ENCODE data around the gene EIF5. TPM values are rescaled to one million over a fixed set of nuclear protein-coding genes. Genes with fewer than 3 reads are reported as not detected.

The EIF5 gene
- polyA plus RNA-seq, 1 experiment = 477 TPM

DNA sequence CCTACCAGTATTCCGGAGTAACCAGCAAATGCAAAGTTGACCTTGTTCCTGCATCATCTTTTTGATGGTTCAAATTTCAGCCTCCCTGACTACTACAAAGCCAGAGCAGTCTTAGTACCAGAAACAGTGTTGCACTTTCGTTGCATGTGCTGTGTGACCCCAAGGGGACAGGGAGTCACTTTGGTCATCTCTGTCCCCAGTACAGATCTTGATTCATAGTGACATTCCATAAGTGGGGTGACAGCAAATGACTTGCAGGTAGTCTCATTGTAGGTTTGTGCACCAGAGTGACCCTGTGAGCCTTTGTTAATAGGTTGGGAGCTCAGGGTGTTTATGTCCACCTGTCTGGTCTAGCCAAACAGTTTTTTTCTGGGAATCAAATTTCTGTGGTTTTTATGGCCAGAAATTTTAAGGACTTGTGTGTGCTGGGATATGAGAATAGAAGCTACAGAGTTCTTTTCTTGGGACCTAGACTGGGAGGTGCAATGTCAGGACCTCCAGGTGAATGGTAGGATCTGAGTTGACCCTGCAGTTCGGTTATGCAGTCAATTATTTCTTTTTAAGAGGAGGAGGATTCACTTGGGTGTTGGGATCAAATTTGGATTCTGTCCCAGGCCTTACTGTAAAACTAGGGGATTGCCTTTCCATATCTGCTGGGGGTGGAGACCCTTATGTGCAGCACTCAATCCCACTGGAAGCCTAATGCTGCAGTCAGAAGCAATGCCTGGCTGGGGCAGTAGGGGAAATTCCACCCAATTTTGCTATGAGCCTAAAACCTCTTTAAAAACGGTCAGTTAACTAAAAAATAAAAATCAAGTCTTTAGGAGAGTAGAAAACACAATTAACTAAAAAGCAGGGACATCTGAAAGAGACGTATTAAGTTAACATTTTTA, 10.1 kb downstream of the EIF5 start:
- Histone ChIP-seq H3K27me3 (ENCODE audit: control insufficient read depth, insufficient read depth, low read length) (no peaks in the 10 kb centered on the region), H3K4me3 (ENCODE audit: low read depth, low read length) (no peak overlapping the region), H3K27ac (ENCODE audit: low read depth, low read length) (no peak overlapping the region), H3K9me3 (ENCODE audit: control insufficient read depth, insufficient read depth, low read length) (peaks cover 9% of the 10 kb centered on the region)
- no peak for DNase-seq (ENCODE audit: low read depth, low spot score)
- POLR2A ChIA-PET = interaction anchor here (0.5 to 3.8 kb wide), 6 partner anchors 10 to 139 kb away, joined by 3 to 32 read pairs (median 6); partner anchors contain the start of genes EIF5 and MARK3
- CTCF ChIA-PET = interaction anchor here (1.3 to 2.7 kb wide), 2 partner anchors 46 to 50 kb away, joined by 3 to 6 read pairs; no protein-coding TSS in a partner anchor
- TF ChIP-seq, protein P1, sequence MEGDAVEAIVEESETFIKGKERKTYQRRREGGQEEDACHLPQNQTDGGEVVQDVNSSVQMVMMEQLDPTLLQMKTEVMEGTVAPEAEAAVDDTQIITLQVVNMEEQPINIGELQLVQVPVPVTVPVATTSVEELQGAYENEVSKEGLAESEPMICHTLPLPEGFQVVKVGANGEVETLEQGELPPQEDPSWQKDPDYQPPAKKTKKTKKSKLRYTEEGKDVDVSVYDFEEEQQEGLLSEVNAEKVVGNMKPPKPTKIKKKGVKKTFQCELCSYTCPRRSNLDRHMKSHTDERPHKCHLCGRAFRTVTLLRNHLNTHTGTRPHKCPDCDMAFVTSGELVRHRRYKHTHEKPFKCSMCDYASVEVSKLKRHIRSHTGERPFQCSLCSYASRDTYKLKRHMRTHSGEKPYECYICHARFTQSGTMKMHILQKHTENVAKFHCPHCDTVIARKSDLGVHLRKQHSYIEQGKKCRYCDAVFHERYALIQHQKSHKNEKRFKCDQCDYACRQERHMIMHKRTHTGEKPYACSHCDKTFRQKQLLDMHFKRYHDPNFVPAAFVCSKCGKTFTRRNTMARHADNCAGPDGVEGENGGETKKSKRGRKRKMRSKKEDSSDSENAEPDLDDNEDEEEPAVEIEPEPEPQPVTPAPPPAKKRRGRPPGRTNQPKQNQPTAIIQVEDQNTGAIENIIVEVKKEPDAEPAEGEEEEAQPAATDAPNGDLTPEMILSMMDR (IDR thresholded peaks at IDR 0.05; ENCODE audit: low read depth, low read length) = no peak

DNA sequence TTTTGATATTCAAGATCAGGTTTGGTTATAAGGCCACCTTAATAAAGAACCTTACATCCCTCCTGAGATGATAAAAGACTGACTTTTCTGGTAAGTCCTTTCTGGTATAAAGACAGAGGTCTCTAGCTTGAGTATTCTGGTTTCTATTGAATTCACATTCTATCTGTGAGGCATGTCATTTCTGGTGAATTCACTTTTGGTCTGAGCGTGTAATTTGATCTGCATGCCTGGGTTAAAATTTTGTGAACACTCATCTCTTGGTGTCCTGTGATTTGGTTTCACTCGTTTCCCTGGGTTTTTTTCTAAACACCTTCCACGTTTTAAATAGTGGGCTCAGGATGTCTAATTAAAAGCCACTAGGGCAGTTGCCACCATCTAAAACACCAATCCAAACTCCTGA, 12.2 kb downstream of the EIF5 start:
- TF ChIP-seq, protein P1 (IDR thresholded peaks at IDR 0.05; ENCODE audit: low read depth, low read length) = no peak
- no peak overlapping the region for H3K27ac ChIP-seq (ENCODE audit: low read depth, low read length)
- no peak overlapping the region for H3K4me3 ChIP-seq (ENCODE audit: low read depth, low read length)
- POLR2A ChIA-PET = interaction anchor here (0.7 to 1.5 kb wide), 4 partner anchors 10 to 214 kb away, joined by 3 to 6 read pairs (median 3); no protein-coding TSS in a partner anchor
- no peak for DNase-seq (ENCODE audit: low read depth, low spot score)
- H3K27me3 ChIP-seq (ENCODE audit: control insufficient read depth, insufficient read depth, low read length) = no peaks in the 10 kb centered on the region
- H3K9me3 ChIP-seq (ENCODE audit: control insufficient read depth, insufficient read depth, low read length) = peaks cover 9% of the 10 kb centered on the region
- CTCF ChIA-PET = no interaction called here

DNA sequence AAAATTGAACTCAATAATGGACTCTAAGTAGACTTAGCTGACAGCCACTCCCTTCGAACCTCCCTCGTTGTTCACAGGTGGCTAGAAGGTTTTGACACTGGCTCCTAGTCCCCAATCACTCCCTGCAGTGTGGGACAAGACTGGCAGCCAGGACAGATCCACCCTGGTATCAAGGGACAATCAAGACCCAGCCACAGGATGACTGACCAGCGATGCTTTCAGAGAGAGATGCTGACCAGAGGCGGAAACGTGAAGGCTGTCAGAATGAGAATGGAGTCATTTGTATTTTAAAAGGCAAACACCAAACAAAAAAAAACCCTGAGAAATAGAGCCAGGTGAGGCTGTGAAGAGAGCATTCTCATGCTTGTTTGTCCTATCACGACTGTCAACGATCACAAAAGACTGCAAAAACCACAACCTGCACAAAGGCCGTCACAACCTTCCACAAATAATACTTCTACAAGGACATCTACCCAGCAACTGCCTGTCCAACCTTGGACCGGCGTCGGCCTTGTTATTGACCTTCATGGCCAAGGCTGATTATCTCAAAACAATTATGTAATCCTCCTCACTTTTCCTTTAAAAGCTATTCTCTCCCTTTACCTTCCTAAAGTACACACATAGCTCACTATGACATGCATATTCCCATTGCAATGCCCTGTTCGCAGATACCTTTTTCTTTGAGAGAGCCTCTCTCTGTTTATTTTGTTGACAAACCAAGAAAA, 13.2 kb downstream of the EIF5 start:
- no peaks in the 10 kb centered on the region for H3K27me3 ChIP-seq (ENCODE audit: control insufficient read depth, insufficient read depth, low read length)
- TF ChIP-seq, protein P1 (IDR thresholded peaks at IDR 0.05; ENCODE audit: low read depth, low read length) = no peak
- no peak overlapping the region for H3K4me3 ChIP-seq (ENCODE audit: low read depth, low read length)
- POLR2A ChIA-PET = interaction anchor here (0.6 kb wide), 1 partner anchor 38 kb away, joined by 3 read pairs; the partner anchor contains the start of gene MARK3
- DNase-seq (ENCODE audit: low read depth, low spot score) = no peak
- CTCF ChIA-PET = no interaction called here
- H3K27ac ChIP-seq (ENCODE audit: low read depth, low read length) = no peak overlapping the region
- H3K9me3 ChIP-seq (ENCODE audit: control insufficient read depth, insufficient read depth, low read length) = peaks cover 9% of the 10 kb centered on the region

DNA sequence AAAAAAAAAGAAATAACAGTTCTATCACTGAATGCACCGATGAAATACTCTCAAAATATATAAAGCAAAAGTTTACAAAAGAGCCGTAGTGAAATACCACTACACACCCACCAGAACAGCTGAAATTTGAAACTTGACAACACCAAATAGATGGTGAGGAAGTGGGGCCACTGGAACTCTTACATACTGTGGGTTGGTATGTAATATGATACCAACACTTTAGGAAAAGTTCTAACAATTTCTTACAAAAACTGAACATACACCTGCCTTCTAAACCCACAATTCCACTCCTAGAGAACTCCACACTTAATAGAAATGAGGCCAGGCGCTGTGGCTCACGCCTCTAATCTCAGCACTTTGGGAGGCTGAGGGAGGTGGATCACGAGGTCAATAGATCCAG, 14.1 kb downstream of the EIF5 start:
- Histone ChIP-seq H3K9me3 (ENCODE audit: control insufficient read depth, insufficient read depth, low read length) (peaks cover 16% of the 10 kb centered on the region), H3K27ac (ENCODE audit: low read depth, low read length) (peak overlapping the region; percentile 21), H3K4me3 (ENCODE audit: low read depth, low read length) (no peak overlapping the region), H3K27me3 (ENCODE audit: control insufficient read depth, insufficient read depth, low read length) (no peaks in the 10 kb centered on the region)
- ChIA-PET POLR2A (interaction anchor here (0.6 to 0.7 kb wide), 3 partner anchors 10 to 37 kb away, joined by 3 to 4 read pairs (median 3); partner anchors contain the start of gene MARK3), CTCF (no interaction called here)
- TF ChIP-seq, protein P1 (IDR thresholded peaks at IDR 0.05; ENCODE audit: low read depth, low read length) = no peak
- DNase-seq (ENCODE audit: low read depth, low spot score) = no peak
